NCI-H128 (cell line): ENCODE results near the gene IRAK2.

Experiments
- DNase-seq: peaks from one replicate; lab custom pipeline; 2025; ENCODE audit not compliant: unreplicated experiment; lab: John Stamatoyannopoulos, UW

IRAK2 gene

DNA sequence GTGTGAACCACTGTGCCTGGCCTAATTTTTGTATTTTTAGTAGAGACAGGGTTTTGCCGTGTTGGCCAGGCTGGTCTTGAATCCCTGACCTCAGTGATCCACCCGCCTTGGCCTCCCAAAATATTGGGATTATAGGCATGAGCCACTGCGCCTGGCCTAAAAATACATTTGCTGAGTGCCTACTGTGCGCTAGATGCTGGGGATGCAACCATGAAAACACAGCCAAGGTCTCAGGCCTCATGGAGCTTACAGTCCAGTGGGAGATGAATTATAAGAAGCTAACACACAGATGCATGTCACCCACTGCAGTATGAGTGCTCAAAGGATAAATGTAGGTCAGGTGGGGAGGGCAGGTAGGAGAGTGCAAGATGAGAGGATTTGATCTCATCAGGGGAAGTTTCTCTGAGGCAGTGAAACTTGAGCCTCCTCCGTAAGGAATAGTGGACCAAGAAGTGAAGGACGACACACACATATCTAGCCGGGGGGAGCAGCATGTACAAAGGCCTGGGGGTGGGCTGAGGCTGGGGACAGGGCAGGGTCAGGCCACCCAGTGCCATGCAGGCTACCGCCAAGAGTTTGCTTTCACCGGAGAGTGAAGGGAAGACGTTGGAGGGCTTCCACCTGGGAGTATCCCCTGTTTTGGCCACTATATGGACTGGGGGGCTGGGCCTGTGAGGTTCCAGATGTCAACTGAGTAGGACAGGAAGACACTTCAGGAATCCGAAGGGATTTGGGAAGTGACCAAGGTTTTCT lies 24.3 kb downstream of the IRAK2 start:
- no peak for DNase-seq

DNA sequence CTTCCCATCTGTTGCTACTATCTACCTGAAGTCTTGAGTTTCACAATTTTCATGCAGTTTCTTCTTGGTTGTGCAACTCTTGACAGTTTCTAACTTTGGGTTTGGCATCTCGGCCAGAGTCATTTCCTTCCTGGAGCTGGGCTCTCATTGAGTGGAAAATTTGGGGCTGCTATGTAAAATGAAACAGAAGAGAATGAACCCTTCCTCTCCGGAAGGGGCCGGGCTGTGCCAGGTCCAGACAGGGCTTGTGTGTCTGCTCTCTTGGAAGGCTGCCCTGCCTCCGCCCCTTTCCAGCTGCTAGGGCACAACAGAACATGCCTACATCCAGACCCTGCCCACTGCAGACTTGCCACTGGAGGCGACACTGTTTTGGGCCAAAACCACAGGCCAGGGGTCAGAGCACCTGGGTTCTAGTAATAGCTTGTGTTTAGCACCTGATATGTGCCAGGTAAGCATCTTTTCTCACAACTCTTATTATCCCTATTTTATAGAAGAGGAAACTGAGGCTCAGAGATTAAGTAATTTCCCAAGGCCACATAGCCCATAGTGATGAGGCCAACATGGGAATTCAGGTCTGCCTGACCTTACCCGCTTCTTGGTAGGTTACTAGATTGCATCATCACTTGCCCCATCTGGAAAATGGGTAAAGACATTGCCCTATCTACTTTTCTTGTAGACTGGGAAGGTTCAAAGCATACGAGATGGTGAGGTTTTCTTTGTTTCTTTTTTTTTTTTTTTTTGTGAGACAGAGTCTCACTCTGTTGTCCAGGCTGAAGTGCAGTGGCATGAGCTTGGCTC lies 25.0 kb downstream of the IRAK2 start:
- no peak for DNase-seq

DNA sequence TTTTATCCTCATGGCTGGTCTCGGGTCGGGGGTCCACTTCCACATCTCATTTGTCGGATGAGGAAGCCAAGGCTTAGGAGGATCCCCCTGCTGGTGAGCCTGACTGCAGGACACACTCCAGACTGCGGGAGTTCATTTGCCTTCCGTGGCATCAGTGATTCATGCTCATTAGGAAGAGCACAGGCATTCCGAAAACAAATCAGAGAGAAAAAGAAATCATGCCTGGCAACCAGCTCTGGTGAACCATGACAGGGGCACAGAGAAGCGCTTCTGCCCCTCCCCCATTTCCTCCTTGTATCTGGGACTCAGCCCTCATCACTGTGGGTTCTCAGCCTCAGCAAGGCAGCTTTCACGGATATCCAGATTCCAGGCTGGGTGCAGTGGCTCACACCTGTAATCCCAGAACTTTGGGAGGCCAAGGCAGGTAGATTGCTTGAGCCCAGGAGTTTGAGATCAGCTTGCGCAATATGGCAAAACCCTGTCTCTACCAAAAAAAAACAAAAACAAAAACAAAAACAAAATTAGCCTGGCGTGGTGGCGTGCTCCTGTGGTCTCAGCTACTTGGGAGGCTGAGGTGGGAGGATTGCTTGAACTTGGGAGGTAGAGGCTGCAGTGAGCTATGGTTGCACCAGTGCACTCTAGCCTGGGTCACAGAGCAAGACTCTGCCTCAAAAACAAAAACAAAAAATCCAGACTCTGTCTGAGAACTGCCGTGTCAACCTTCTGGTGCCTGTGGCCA lies 28.4 kb downstream of the IRAK2 start:
- no peak for DNase-seq

DNA sequence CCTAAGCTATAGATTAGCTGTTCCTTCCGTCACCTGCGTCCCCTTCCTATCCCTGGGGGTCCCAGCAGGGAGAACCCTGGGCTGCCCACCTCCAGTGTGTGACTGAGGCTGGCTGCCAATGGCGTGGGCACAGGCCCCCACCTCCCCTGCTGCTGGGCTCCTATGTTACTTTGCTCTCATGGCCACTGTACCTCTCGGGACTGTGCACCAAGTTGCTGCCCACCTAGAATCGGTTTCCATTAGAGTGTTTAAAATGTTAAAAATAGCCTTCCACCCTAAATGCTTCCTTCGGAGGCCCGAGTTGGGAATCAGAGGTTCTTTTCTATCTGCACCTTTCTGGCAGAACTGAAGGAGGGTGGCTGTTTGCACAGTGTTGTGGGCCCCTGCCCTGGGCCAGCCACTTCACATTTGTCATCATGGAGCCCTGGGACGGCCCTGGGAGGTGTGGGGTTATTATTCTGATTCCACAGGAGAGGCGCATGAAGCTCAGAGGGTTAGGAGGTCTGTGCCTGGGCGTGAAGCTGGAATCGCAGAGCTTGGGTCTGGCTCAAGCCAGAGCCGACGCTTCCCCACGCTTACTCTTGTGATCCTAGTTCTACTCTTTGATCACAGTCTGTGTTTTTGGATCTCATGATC lies 29.1 kb downstream of the IRAK2 start:
- DNase-seq: no peak

DNA sequence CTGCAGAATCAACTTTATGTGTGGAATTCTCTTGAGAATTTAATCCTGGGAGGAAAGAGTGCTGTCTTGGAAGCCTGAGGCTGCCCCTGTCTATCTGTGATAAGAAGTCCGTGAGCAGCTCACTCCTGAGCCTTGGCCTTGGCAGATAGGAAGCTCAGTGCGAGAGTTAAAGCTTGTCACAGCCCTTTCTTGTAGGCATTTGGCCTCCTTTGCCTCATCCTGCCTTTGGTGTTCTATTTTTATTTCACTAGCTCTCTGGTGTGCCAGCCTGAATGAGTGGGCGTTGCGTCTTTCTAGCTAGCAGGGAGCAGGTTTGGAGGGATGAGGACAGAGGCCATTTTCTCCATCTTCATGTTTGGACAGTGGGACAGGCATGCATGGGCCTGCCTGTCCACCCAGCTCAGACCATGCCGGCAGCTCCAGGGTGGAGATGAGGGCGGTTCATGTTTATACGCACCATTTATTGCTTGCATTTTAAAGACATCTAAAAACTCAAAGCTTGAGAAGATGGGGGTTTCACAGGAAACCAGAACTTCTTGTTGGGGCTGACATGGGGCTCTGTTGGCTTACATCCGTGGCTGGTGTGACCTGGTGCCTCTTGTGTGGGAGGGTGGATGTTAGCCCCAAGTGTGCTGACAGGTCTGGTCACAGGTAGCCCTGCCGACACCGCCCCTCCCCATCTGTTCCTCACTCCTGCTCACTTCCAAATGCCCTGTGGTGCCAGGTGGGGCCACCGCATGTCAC lies 29.8 kb downstream of the IRAK2 start:
- DNase-seq: no peak

DNA sequence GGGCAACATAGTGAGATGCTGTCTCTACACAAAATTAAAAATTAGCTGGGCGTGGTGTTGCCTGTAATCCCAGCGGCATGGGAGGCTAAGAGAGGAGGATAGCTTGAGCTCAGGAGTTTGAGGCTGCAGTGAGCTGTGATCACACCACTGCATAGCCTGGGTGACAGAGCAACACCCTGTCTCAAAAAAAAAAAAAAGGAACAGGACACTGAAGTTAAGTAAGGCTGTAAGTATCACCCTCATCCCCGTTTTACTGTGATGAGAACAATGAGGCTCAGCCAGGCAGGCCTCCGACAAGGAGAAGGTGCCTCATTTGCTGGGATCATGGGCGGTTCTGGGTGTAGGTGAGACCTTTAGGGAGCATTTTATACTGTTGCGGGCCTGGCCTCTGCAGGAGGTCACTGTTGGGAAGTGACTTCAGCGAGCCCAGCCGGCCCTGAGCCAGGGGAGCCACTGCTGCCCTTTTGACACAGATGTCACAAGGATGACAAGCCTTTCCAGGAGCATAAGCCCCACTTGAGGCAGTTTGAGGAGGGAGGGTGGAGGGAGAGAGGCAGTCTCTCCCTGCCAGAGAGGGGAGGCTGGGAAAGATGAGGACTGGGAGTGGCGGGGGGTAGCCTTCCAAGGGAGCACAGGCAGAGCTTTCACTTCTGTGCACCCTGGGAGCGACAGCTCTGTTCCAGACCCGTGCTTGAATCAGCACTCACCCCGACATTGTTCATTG lies 30.8 kb downstream of the IRAK2 start:
- no peak for DNase-seq

DNA sequence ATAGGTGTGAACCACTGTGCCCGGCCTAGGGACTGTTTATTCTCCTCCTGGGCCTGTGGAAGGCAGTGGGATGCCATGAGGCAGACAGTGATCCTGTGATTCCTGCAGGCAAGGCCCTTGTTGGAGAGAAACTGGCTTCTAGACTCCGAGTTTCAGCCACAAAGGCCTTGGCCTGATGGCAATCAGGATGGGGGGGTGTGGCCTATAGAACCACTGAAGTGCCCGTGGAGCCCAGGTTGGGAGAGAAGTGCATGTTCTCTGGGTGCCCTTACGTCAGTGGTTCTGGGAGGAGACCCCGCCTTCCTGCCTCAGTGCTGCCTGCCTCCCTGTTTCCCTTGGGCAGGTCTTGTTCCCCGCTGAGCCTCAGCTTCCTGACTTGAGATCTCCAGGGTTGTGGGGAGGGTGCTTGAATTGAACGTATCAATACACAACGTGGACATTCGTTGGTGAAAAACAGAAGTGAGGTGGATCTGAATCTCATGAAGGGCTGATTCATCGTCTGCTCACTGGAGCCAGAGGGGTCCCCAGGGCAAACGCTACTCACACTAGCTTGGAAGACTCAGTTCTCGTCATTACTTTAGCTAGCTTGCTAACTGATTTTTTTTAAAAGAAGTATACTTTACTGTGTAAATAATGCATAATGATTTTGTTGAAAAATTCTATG lies 31.8 kb downstream of the IRAK2 start:
- no peak for DNase-seq

DNA sequence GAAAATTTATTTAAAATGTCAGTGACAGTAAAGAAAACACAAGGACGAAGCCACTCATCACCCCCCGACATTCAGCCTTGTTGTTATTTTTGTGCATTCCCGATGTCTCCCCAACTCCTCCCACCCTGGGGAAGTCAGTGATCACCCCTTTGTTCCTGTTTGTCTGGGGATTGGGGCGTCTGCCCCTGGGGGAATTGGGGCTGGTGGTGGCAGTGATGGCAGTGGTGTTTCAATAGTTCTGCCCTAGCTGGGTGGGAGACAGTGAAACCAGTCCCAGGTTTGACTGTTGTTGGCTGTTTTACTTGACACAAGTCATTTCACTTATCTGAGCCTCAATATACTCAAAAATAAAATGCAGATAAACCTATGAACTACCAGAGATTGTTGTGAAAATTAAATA lies 33.5 kb downstream of the IRAK2 start:
- DNase-seq: no peak

DNA sequence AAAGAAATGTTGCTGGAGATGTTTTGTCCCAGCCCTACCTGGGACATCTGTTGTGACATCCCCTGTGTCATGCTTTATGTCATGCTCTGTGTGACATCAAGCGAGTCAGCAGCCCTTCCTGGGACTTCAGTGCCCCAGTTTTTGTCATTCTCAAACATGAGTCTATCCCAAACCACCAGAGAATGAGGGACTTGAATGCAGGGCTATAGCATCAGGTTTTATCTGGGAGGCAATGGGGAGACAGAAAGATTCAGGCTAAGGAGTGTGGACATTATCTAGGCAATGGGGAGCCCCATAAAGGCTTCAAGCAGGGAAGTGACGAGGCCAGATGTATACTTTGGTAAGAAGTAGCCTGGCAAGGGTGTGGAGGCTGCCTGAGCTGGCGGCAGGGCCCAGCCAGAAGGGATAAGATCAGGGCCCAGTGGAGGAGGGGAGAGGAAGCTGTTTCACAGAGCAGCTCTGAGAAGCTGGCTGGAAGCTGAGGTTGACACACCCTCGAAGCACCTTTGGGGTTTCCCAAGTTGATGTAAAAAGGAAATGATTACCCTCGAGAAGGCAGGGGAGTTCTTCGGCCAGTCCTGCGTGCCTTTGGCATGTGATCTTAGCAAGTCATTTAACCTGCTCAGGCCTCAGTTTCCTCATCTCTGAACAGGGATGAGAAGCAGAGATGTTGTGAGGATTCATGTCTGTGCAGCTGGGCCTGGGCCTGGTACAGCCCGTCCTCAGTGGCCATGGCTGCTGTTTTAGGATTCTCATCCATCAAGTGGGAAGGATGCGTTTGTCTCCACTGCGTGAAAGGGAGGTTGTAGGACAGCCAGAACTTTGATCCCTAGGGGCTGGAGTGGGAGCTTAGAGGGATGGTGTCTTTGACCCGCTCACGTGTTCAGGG lies 34.3 kb downstream of the IRAK2 start:
- no peak for DNase-seq

DNA sequence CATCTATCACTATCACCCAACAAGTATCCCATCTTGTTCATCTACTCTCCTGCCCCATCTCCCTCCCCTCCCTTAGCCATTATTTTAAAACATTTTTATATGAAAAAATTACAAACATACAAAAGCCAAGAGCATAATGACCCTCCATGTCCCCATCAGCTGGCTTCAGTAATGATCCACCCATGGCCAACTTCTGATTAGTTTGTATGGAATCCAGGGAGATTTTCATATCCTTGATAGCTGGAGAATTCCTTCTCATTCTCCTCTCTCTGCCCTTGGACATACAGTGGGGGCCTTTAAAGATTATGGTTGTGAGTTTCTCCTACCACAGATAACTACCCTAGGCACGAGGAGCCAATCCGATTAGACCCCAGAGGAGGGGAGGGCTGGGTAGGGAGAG lies 40.2 kb downstream of the IRAK2 start:
- no peak for DNase-seq

DNA sequence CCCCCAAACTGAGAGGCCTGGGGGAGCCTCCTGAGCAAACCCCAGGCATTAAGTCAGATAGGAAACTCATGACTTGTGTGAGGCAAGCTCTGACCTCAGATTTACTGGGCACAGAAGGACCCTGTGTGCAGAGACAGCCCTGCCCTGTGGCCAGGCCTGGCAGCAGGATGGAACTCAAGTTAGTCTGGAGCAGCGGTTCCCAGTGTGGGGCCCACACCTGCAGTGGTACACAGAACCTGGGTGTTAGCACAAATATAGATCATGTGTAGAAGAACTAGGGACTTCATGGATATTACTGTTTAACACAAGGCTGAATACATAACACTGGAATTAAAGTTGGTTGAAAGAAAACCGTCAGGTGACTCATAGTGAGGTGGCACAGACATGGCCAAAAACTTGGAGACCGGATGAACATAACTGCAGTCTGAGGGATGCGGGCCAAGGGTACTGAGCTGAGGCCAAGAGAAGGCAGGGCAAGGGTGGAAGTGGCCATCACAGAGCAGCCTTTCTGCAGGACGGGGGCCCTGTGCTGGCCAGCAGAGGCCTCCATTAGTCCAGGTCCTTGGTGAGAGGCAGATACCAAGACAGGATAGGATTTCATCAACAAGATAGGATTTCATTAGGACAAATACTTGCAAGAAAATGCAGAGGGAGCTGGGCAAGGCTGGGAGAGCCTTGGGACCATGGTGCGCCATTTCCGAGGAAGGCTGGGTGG lies 40.9 kb downstream of the IRAK2 start:
- no peak for DNase-seq

DNA sequence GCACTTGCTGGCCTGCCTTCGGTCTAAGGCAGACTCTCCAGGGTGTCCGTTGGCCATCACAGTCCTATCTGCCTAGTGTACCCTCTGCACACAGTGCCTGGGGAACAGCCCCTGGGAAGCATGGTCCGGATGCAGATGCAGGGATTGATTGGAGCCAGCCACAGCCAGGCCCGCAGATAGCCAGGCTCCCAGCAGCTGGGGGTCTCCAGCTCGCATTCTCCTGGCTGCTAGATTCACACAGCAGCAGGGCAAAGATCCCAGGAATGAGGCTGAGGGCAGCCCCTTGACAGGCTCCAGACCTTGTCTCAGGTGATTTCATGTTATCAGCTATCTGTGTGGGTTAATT lies 41.4 kb downstream of the IRAK2 start:
- DNase-seq: no peak

DNA sequence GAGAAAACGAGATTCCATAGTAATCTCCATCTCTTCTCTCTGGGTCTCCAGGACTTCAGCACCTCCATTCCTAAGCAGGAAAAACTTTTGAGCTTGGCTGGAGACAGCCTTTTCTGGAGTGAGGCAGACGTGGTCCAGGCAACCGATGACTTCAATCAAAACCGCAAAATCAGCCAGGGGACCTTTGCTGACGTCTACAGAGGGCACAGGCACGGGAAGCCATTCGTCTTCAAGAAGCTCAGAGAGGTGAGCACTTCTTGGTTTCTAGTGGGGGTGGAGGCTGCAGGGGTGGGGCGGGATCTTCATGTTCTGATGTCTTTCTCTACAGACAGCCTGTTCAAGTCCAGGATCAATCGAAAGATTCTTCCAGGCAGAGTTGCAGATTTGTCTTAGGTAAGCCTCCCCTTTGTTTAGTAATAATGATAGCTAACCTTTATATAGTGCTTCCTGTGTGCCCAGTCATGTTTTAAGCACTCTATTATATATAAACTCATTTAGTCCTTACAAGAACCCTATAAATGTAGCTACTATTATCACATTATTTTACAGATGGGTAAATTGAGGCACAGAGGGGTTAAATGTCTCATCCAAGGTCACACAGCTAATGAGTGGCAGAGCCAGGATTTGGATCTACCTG lies 48.6 kb downstream of the IRAK2 start:
- no peak for DNase-seq

DNA sequence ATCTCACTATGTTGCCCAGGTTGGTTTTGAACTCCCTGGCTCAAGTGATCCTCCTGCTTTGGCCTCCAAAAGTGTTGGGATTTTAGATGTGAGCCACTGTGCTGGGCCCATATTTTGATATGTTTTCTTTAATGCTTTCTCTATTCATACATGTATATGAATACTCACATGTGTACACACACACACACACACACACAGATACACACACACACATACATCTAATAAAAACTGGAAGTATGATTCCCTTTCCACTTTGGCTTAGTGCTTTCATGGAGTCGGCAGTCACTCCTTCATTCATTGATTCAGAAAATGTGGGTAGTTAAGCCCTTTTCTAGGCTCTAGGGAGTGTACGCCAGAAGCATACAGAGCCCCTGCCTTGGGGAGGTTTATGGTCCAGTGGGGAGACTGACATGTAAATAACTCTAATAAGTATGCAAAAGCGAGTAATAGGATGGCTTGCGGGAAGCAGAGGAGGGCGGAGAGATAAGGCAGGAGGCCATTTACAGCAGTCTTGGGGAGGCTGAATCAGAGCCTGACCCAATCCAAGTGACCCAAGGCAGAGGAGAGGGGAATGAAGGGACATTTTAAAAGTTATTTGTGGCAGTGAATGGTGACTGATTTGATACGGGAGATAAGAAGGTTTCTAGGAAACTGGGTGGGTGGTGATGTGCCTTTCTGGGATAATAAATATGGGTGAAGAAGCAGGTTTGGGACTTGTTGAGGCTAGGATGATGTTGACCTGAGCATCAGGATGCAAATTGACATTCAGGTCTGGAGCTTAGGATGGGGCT lies 51.1 kb downstream of the IRAK2 start:
- DNase-seq: no peak

DNA sequence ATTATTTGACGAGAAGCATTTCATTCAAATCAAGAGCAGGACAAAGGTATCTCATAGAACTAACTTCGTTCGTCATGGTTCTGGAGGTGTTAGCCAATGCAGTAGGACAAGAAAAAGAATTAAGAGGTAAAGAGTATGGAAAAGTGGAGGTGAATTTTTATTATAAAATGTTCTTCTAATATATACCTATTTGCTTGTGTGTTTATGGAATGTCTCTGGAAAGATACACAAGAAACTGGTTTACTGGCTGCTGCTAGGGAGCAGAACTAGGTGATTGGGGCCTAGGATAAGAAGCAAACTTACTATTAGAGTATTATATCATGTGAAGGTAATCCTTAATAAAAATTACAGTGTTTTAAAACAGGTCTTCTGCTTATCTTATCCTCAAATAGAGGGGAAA lies 52.6 kb downstream of the IRAK2 start:
- DNase-seq: no peak

DNA sequence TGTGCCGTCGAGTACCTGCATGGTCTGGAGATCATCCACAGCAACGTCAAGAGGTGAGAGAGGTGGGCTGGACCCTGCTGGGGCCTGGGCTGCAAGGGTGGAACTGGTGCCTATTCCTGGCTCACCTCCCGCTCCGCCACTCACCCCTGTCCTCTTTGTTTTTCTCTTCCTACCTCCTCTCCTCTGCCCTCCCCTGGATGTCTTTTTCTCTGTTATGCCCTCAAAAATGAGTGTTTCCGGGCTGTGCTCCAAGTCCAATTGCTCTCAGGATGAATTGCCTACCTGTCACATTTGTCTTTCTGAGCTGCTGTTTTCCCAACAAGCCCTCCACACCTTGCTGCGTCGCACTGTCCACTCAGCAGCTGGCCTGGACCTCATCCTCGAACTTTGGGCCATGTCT lies 55.0 kb downstream of the IRAK2 start:
- DNase-seq: no peak
